Stimulated activated CD4-positive, alpha-beta T cell treated with anti-CD3 and anti-CD28 coated beads, TNF-alpha, amount 100 ng/mL, for 1 hour (primary cell): ENCODE results near the gene AKAP1.
"Not testable (repeated sequence)": the region's sequence is repeated elsewhere in the genome, so short reads cannot be mapped to it uniquely, and the experiment has no call there.

Experiments
- DNase-seq, 3 donors: peaks; one replicate each; pipeline ENCODE4 v3.0.0-alpha.2; 2020; ENCODE audit warnings: low read depth in 3 of 3, low spot score in 1 of 3

AKAP1 gene

GRCh38 chr17:57075785-57076184 is 9.3 kb upstream of the AKAP1 start:
- DNase-seq, result no peak

GRCh38 chr17:57077000-57077399 is 8.0 kb upstream of the AKAP1 start:
- no peak for DNase-seq

GRCh38 chr17:57078274-57078673 is 6.8 kb upstream of the AKAP1 start:
- DNase-seq, result no peak

GRCh38 chr17:57080718-57081117 is 4.3 kb upstream of the AKAP1 start:
- DNase-seq, result no peak

- DNase-seq, result no peak
Observed at GRCh38 chr17:57082441-57082840, 2.6 kb upstream of the AKAP1 start.

GRCh38 chr17:57084361-57084801 is 665 bp upstream of the AKAP1 start:
- DNase-seq, result no peak

- DNase-seq, result peak; percentile 11 to 42 (median 17)
Observed at GRCh38 chr17:57085448-57086068, 512 bp downstream of the AKAP1 start.

GRCh38 chr17:57086069-57086930 is 1.3 kb downstream of the AKAP1 start:
- DNase-seq, result no peak

- DNase-seq, result no peak
Observed at GRCh38 chr17:57088298-57088697, 3.3 kb downstream of the AKAP1 start.

GRCh38 chr17:57089391-57089790 is 4.3 kb downstream of the AKAP1 start:
- no peak for DNase-seq

GRCh38 chr17:57090560-57091185 is 5.6 kb downstream of the AKAP1 start:
- no peak for DNase-seq

GRCh38 chr17:57091186-57091618 is 6.2 kb downstream of the AKAP1 start:
- DNase-seq, result no peak

- no peak for DNase-seq
Observed at GRCh38 chr17:57092171-57092570, 7.1 kb downstream of the AKAP1 start.

- DNase-seq, result no peak
Observed at GRCh38 chr17:57092779-57093178, 7.7 kb downstream of the AKAP1 start.

- no peak for DNase-seq
Observed at GRCh38 chr17:57096472-57097202, 11.6 kb downstream of the AKAP1 start.

- no peak for DNase-seq
Observed at GRCh38 chr17:57097832-57098421, 12.9 kb downstream of the AKAP1 start.

- no peak for DNase-seq
Observed at GRCh38 chr17:57099165-57099564, 14.1 kb downstream of the AKAP1 start.

GRCh38 chr17:57102122-57102521 is 17.1 kb downstream of the AKAP1 start:
- no peak for DNase-seq

- DNase-seq, result not testable (repeated sequence)
Observed at GRCh38 chr17:57102660-57103059, 17.6 kb downstream of the AKAP1 start.

GRCh38 chr17:57104461-57105175 is 19.6 kb downstream of the AKAP1 start:
- no peak for DNase-seq
